Measurements from ENCODE around the gene EPS15. TPM values are rescaled to one million over a fixed set of nuclear protein-coding genes. Genes with fewer than 3 reads are reported as not detected.

The EPS15 gene
- total and polyA plus RNA-seq, 2 donors (not counting 1 experiment from before 2014, with no cell fraction given): 40.3 to 151 TPM

DNA sequence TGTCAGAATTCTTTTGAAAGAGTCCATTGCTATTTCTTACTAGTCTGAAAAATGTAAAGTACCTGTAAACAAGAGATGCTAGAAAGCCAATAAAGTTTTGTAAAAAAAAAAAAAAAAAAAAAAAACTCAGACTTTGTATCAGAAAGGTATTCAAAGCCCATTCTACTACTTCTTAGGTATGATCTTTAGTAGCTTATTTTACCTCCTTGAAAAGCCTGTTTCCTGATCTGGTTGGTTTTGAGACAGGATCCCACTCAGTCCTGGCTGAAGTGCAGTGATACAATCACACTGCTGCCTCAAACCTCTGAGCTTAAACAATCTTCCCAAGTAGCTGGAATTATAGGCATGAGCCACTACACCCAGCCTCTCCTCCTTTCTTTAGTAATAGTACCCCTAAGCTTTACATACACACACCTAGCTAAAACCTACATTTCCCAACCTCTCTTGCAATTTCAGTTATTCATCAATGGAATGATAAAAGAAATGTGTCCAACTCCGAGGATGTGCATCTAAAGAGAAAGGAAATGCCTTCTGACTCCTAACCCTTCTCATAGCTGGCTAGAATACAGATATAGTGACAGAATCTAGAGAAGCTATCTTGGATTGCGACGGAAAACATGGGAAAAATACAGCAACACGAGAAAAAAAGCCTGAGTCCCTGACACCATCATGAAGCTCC is 30.6 kb downstream of the EPS15 start:
- no peaks in the 10 kb centered on the region for H3K36me3 ChIP-seq (replicated peaks in 1 of 2; ENCODE audit: control extremely low read depth in 1 of 2, control insufficient read depth in 1 of 2, extremely low read depth in 1 of 2, insufficient read depth in 2 of 2, low read length in 1 of 2)
- Mint-ChIP-seq H3K9me3 (ENCODE audit: insufficient read depth) (no peaks in the 10 kb centered on the region), H3K27ac (peak overlapping the region; percentile 42), H3K27me3 (no peaks in the 10 kb centered on the region), H3K4me1 (peaks cover 47% of the 10 kb centered on the region), H3K4me3 (no peak overlapping the region)
- CTCF ChIA-PET: interaction anchor here (0.8 to 2.3 kb wide), 4 partner anchors 9 to 46 kb away, joined by 3 to 12 read pairs (median 4); partner anchors contain the start of gene EPS15
- H2AFZ ChIP-seq (ENCODE audit: insufficient read depth, low read depth, low read length, poor library complexity, severe bottlenecking): no peak overlapping the region
- POLR2A ChIA-PET: interaction anchor here (0.7 to 1.3 kb wide), 3 partner anchors 18 to 355 kb away, joined by 3 to 7 read pairs (median 4); no protein-coding TSS in a partner anchor
- no peaks in the 10 kb centered on the region for H3K27me3 ChIP-seq (replicated peaks in 1 of 4; ENCODE audit: control extremely low read depth in 1 of 4, control insufficient read depth in 3 of 4, insufficient read depth in 4 of 4, low read length in 3 of 4)
- no peak overlapping the region for H3K4me2 ChIP-seq (replicated peaks; ENCODE audit: low read depth, low read length, poor library complexity, severe bottlenecking)
- no CpG with 5 or more reads among the region's 4 CpGs for WGBS (ENCODE audit: insufficient coverage)
- peak overlapping the region in 1 of 2 donors; percentile 0 for H3K27ac ChIP-seq (ENCODE audit: low read length in 2 of 2)
- H3K9ac ChIP-seq (ENCODE audit: low read length): no peak overlapping the region
- ATAC-seq (ENCODE audit: low read depth) (no peak), DNase-seq (peak; percentile 30)
- no peak for TF ChIP-seq EZH2 (IDR thresholded peaks at IDR 0.05; ENCODE audit: borderline replicate concordance, insufficient read depth, low read depth, low read length, poor library complexity, severe bottlenecking)
- TF ChIP-seq, protein P1, sequence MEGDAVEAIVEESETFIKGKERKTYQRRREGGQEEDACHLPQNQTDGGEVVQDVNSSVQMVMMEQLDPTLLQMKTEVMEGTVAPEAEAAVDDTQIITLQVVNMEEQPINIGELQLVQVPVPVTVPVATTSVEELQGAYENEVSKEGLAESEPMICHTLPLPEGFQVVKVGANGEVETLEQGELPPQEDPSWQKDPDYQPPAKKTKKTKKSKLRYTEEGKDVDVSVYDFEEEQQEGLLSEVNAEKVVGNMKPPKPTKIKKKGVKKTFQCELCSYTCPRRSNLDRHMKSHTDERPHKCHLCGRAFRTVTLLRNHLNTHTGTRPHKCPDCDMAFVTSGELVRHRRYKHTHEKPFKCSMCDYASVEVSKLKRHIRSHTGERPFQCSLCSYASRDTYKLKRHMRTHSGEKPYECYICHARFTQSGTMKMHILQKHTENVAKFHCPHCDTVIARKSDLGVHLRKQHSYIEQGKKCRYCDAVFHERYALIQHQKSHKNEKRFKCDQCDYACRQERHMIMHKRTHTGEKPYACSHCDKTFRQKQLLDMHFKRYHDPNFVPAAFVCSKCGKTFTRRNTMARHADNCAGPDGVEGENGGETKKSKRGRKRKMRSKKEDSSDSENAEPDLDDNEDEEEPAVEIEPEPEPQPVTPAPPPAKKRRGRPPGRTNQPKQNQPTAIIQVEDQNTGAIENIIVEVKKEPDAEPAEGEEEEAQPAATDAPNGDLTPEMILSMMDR (IDR thresholded peaks at IDR 0.05): no peak
- intact Hi-C loops (cut with micrococcal nuclease): no loop called here
- peaks cover 0 to 4% (median 0%) of the 10 kb centered on the region in 3 donors for H3K9me3 ChIP-seq (ENCODE audit: control extremely low read depth in 1 of 3, control insufficient read depth in 2 of 3, insufficient read depth in 1 of 3, low read length in 2 of 3)
- H3K79me2 ChIP-seq (ENCODE audit: control insufficient read depth, insufficient read depth, low read length): peaks cover 87% of the 10 kb centered on the region
- peaks cover 43% of the 10 kb centered on the region for H4K20me1 ChIP-seq (ENCODE audit: control insufficient read depth, insufficient read depth, low read length, poor library complexity, severe bottlenecking)
- no peak overlapping the region for H3K4me3 ChIP-seq (ENCODE audit: control extremely low read depth in 1 of 5, extremely low read depth in 1 of 5, insufficient read depth in 1 of 5, low read depth in 2 of 5, low read length in 4 of 5)
- peaks cover 38 to 41% of the 10 kb centered on the region in 2 donors for H3K4me1 ChIP-seq (ENCODE audit: control insufficient read depth in 2 of 2, insufficient read depth in 2 of 2, low read length in 2 of 2)

DNA sequence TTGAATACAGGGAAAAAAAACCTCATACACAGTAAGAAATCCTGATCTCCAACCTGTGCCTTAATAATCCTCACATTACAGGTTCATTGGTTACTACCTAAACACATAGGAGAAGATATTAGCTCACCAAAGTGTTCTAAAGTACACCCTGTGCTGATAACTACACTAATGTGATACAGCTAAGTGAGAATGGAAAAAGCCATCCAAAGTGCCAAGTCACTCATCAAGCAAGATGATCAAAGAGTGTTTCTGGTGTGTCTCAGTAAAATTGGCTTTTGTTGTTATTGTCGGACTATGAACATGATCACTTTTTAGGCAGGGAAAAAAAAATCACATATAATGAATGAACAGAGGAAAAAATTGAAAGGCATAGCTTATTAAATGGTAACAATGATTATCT is 31.4 kb downstream of the EPS15 start:
- POLR2A ChIA-PET: no interaction called here
- Histone ChIP-seq H3K9me3 (ENCODE audit: control extremely low read depth in 1 of 3, control insufficient read depth in 2 of 3, insufficient read depth in 1 of 3, low read length in 2 of 3) (peaks cover 0 to 4% (median 0%) of the 10 kb centered on the region in 3 donors), H3K4me1 (ENCODE audit: control insufficient read depth in 2 of 2, insufficient read depth in 2 of 2, low read length in 2 of 2) (peaks cover 36 to 39% of the 10 kb centered on the region in 2 donors), H4K20me1 (ENCODE audit: control insufficient read depth, insufficient read depth, low read length, poor library complexity, severe bottlenecking) (peaks cover 50% of the 10 kb centered on the region), H3K4me2 (replicated peaks; ENCODE audit: low read depth, low read length, poor library complexity, severe bottlenecking) (no peak overlapping the region), H3K36me3 (replicated peaks in 1 of 2; ENCODE audit: control extremely low read depth in 1 of 2, control insufficient read depth in 1 of 2, extremely low read depth in 1 of 2, insufficient read depth in 2 of 2, low read length in 1 of 2) (no peaks in the 10 kb centered on the region), H3K9ac (ENCODE audit: low read length) (no peak overlapping the region), H3K27ac (ENCODE audit: low read length in 2 of 2) (peak overlapping the region in 1 of 2 donors; percentile 1), H3K79me2 (ENCODE audit: control insufficient read depth, insufficient read depth, low read length) (peaks cover 89% of the 10 kb centered on the region), H2AFZ (ENCODE audit: insufficient read depth, low read depth, low read length, poor library complexity, severe bottlenecking) (no peak overlapping the region), H3K4me3 (ENCODE audit: control extremely low read depth in 1 of 5, extremely low read depth in 1 of 5, insufficient read depth in 1 of 5, low read depth in 2 of 5, low read length in 4 of 5) (no peak overlapping the region), H3K27me3 (replicated peaks in 1 of 4; ENCODE audit: control extremely low read depth in 1 of 4, control insufficient read depth in 3 of 4, insufficient read depth in 4 of 4, low read length in 3 of 4) (no peaks in the 10 kb centered on the region)
- ATAC-seq (ENCODE audit: low read depth) (no peak), DNase-seq (no peak)
- CTCF ChIA-PET: interaction anchor here (0.9 to 2.3 kb wide), 3 partner anchors 29 to 65 kb away, joined by 3 to 5 read pairs (median 3); partner anchors contain the start of gene EPS15
- TF ChIP-seq, protein P1 (IDR thresholded peaks at IDR 0.05): no peak
- no peak for TF ChIP-seq EZH2 (IDR thresholded peaks at IDR 0.05; ENCODE audit: borderline replicate concordance, insufficient read depth, low read depth, low read length, poor library complexity, severe bottlenecking)
- intact Hi-C loops (cut with micrococcal nuclease): no loop called here
- Mint-ChIP-seq H3K4me3 (no peak overlapping the region), H3K9me3 (ENCODE audit: insufficient read depth) (no peaks in the 10 kb centered on the region), H3K4me1 (peaks cover 50% of the 10 kb centered on the region), H3K27me3 (no peaks in the 10 kb centered on the region), H3K27ac (peak overlapping the region; percentile 11)
- WGBS (ENCODE audit: insufficient coverage): no CpG with 5 or more reads among the region's 1 CpG

Data from B cell (primary cell).